Stimulated activated naive CD4-positive, alpha-beta T cell (primary cell): Measurements from ENCODE around the gene SLC25A13.
"Not testable (repeated sequence)": the region's sequence is repeated elsewhere in the genome, so short reads cannot be mapped to it uniquely, and the experiment has no call there.

Experiments
- DNase-seq, 6 experiments: peaks; one replicate each; lab custom pipeline; 2025; lab: John Stamatoyannopoulos, UW

SLC25A13 gene

GRCh38 chr7:96299496-96299895 lies 22.4 kb downstream of the SLC25A13 start:
- no peak for DNase-seq

GRCh38 chr7:96297876-96298275 lies 24.0 kb downstream of the SLC25A13 start:
- DNase-seq, result no peak

GRCh38 chr7:96297446-96297845 lies 24.5 kb downstream of the SLC25A13 start:
- not testable (repeated sequence) for DNase-seq

- not testable (repeated sequence) for DNase-seq
Measured at GRCh38 chr7:96293911-96294310, 28.0 kb downstream of the SLC25A13 start.

- DNase-seq, result no peak
Measured at GRCh38 chr7:96287559-96287958, 34.3 kb downstream of the SLC25A13 start.

GRCh38 chr7:96287132-96287531 lies 34.8 kb downstream of the SLC25A13 start:
- no peak for DNase-seq

- DNase-seq, result peak in 3 of 6 experiments; percentile 77 to 80 (median 77)
Measured at GRCh38 chr7:96285579-96285978, 36.3 kb downstream of the SLC25A13 start.

GRCh38 chr7:96284835-96285234 lies 37.1 kb downstream of the SLC25A13 start:
- DNase-seq, result no peak

- no peak for DNase-seq
Measured at GRCh38 chr7:96284240-96284639, 37.7 kb downstream of the SLC25A13 start.

GRCh38 chr7:96282835-96283234 lies 39.1 kb downstream of the SLC25A13 start:
- DNase-seq, result no peak

GRCh38 chr7:96277921-96278320 lies 44.0 kb downstream of the SLC25A13 start:
- no peak for DNase-seq

- DNase-seq, result no peak
Measured at GRCh38 chr7:96276019-96276418, 45.9 kb downstream of the SLC25A13 start.

- no peak for DNase-seq
Measured at GRCh38 chr7:96273716-96274115, 48.2 kb downstream of the SLC25A13 start.

GRCh38 chr7:96269246-96269994 lies 52.5 kb downstream of the SLC25A13 start:
- no peak for DNase-seq

- DNase-seq, result no peak
Measured at GRCh38 chr7:96266580-96266979, 55.3 kb downstream of the SLC25A13 start.

- no peak for DNase-seq
Measured at GRCh38 chr7:96266015-96266414, 55.9 kb downstream of the SLC25A13 start.

- DNase-seq, result no peak
Measured at GRCh38 chr7:96253964-96254363, 67.9 kb downstream of the SLC25A13 start.

- no peak for DNase-seq
Measured at GRCh38 chr7:96253441-96253840, 68.5 kb downstream of the SLC25A13 start.

- no peak for DNase-seq
Measured at GRCh38 chr7:96250776-96251361, 71.0 kb downstream of the SLC25A13 start.

- no peak for DNase-seq
Measured at GRCh38 chr7:96248405-96248804, 73.5 kb downstream of the SLC25A13 start.

- no peak for DNase-seq
Measured at GRCh38 chr7:96246919-96247318, 75.0 kb downstream of the SLC25A13 start.

- DNase-seq, result no peak
Measured at GRCh38 chr7:96244992-96245292, 77.0 kb downstream of the SLC25A13 start.

GRCh38 chr7:96244244-96244991 lies 77.5 kb downstream of the SLC25A13 start:
- no peak for DNase-seq
